Endothelial cell of umbilical vein (primary cell): ENCODE results near the gene XYLT1.

Experiments used
- CTCF ChIP-seq, 2 donors: IDR thresholded peaks; 1 replicate in 1 of 2; 2 replicates in 1 of 2; pipeline ENCODE4 v1.5.1; 2011; ENCODE audit warnings: low read length in 2 of 2, mild to moderate bottlenecking in 2 of 2, moderate library complexity in 2 of 2, control low read depth in 1 of 2, inconsistent platforms in 1 of 2, low read depth in 1 of 2; ENCODE audit not compliant: insufficient read depth in 1 of 2; ENCODE audit errors: extremely low read depth in 1 of 2
- POLR2AphosphoS5 ChIP-seq: IDR thresholded peaks from 2 replicates; pipeline ENCODE4 v1.6.1; 2012; ENCODE audit warnings: low read depth, mild to moderate bottlenecking, control low read depth, low read length, moderate library complexity; ENCODE audit not compliant: insufficient read depth

GRCh38 chr16:17134586-17134985, 336.2 kb downstream of the XYLT1 start:
- TF ChIP-seq CTCF (IDR thresholded peaks at IDR 0.05; ENCODE audit: extremely low read depth in 1 of 2, insufficient read depth in 1 of 2, low read depth in 1 of 2, low read length in 2 of 2) = no peak
- no peak for TF ChIP-seq POLR2AphosphoS5
